ENCODE results near the gene IFFO2. TPM values are rescaled to one million over a fixed set of nuclear protein-coding genes. Genes with fewer than 3 reads are reported as not detected.

Gene IFFO2
- polyA plus RNA-seq, 1 of the 3 experiments (the other 2 are of a cell fraction): 10.5 TPM

DNA sequence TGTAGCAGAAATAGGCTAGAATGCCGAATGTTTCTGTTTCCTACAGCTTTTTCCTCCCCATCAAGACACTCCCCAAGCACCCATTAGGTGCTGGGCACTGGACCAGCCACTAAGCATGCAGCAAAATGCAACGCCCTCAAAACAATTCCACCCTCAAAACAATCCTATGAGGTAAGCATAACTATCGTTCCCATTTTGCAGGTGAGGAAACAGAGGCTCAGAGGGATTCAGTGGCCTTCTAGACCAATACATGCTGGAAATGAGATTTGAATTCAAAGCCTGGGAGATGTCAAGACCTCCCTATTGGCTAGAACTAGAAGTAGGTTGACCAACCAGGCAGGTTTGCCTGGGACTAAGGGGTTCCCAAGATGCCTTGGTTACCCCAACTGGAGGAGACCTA is 43.9 kb downstream of the IFFO2 start (continued):
- TF ChIP-seq, protein P1, sequence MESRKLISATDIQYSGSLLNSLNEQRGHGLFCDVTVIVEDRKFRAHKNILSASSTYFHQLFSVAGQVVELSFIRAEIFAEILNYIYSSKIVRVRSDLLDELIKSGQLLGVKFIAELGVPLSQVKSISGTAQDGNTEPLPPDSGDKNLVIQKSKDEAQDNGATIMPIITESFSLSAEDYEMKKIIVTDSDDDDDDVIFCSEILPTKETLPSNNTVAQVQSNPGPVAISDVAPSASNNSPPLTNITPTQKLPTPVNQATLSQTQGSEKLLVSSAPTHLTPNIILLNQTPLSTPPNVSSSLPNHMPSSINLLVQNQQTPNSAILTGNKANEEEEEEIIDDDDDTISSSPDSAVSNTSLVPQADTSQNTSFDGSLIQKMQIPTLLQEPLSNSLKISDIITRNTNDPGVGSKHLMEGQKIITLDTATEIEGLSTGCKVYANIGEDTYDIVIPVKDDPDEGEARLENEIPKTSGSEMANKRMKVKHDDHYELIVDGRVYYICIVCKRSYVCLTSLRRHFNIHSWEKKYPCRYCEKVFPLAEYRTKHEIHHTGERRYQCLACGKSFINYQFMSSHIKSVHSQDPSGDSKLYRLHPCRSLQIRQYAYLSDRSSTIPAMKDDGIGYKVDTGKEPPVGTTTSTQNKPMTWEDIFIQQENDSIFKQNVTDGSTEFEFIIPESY (IDR thresholded peaks at IDR 0.05; ENCODE audit: borderline replicate concordance, low read depth): no peak
- TF ChIP-seq SMC3 (IDR thresholded peaks at IDR 0.05; ENCODE audit: low read depth, low read length) (no peak), RCOR1 (IDR thresholded peaks at IDR 0.05; ENCODE audit: low read length) (no peak), USF1 (IDR thresholded peaks at IDR 0.05; ENCODE audit: borderline replicate concordance, low read depth) (no peak), GATA2 (CRISPR knock-in tag; IDR thresholded peaks at IDR 0.05) (no peak)

GRCh38 chr1:18908911-18909771 is 47.3 kb downstream of the IFFO2 start:
- Histone ChIP-seq H3K79me2 (ENCODE audit: insufficient read depth) (no peaks in the 10 kb centered on the region), H3K4me1 (ENCODE audit: control insufficient read depth in 1 of 2, insufficient read depth in 2 of 2, low read depth in 1 of 2, low read length in 1 of 2) (peaks cover 0 to 2% of the 10 kb centered on the region in 2 experiments; a peak in 1 of 4 replicates), H3F3A (replicated peaks; ENCODE audit: insufficient read depth) (no peaks in the 10 kb centered on the region), H3K9ac (no peak overlapping the region), H3K4me2 (no peak overlapping the region), H3K9me2 (no peaks in the 10 kb centered on the region), H4K20me1 (ENCODE audit: insufficient read depth) (no peaks in the 10 kb centered on the region), H3K4me3 (ENCODE audit: low read depth in 2 of 2, low read length in 1 of 2) (no peak overlapping the region), H3K27ac (ENCODE audit: low read depth in 2 of 2, low read length in 1 of 2) (no peak overlapping the region), H2AFZ (ENCODE audit: low read depth) (no peak overlapping the region), H3K36me3 (replicated peaks in 1 of 2; ENCODE audit: control insufficient read depth in 1 of 2, insufficient read depth in 2 of 2, low read length in 1 of 2) (peaks cover 0 to 2% of the 10 kb centered on the region in 2 experiments), H3K27me3 (ENCODE audit: insufficient read depth) (no peaks in the 10 kb centered on the region), H3K9me3 (no peaks in the 10 kb centered on the region)
- no peak for TF ChIP-seq MXI1 (IDR thresholded peaks at IDR 0.05; ENCODE audit: low read depth, low read length)
- peak; percentile 12 for TF ChIP-seq CHD2 (IDR thresholded peaks at IDR 0.05; ENCODE audit: low read length, partially characterized antibody)
- no peak for DNase-seq
- 82% methylated on average over 17 of the region's 17 CpGs for WGBS (ENCODE audit: low lambda C conversion rate)
- POLR2A ChIA-PET: no interaction called here
- CTCF ChIA-PET: interaction anchor here (0.7 to 11.2 kb wide), 14 partner anchors 9 to 332 kb away, joined by 3 to 149 read pairs (median 18); no protein-coding TSS in a partner anchor

- TF ChIP-seq YY1 (IDR thresholded peaks at IDR 0.05; ENCODE audit: low read depth) (no peak), MXI1 (IDR thresholded peaks at IDR 0.05; ENCODE audit: low read depth, low read length) (no peak), EZH2phosphoT487 (IDR thresholded peaks at IDR 0.05; ENCODE audit: borderline replicate concordance, low read depth) (no peak), JUND (IDR thresholded peaks at IDR 0.05) (no peak), RCOR1 (IDR thresholded peaks at IDR 0.05; ENCODE audit: low read length) (no peak), NFIC (IDR thresholded peaks at IDR 0.05; ENCODE audit: borderline replicate concordance) (no peak), RFX5 (IDR thresholded peaks at IDR 0.05; ENCODE audit: low read length) (no peak), RXRA (IDR thresholded peaks at IDR 0.05; ENCODE audit: borderline replicate concordance, low read depth) (no peak)
- TF ChIP-seq, protein P1 (IDR thresholded peaks at IDR 0.05; ENCODE audit: borderline replicate concordance, low read depth): no peak
- Histone ChIP-seq H3F3A (replicated peaks; ENCODE audit: insufficient read depth) (peaks cover 3% of the 10 kb centered on the region), H3K27ac (ENCODE audit: low read depth in 2 of 2, low read length in 1 of 2) (no peak overlapping the region), H3K36me3 (replicated peaks in 1 of 2; ENCODE audit: control insufficient read depth in 1 of 2, insufficient read depth in 2 of 2, low read length in 1 of 2) (peaks cover 0 to 2% of the 10 kb centered on the region in 2 experiments), H3K9ac (no peak overlapping the region), H3K79me2 (ENCODE audit: insufficient read depth) (no peaks in the 10 kb centered on the region), H3K27me3 (ENCODE audit: insufficient read depth) (no peaks in the 10 kb centered on the region), H3K4me2 (no peak overlapping the region), H4K20me1 (ENCODE audit: insufficient read depth) (no peaks in the 10 kb centered on the region), H2AFZ (ENCODE audit: low read depth) (no peak overlapping the region), H3K9me2 (no peaks in the 10 kb centered on the region), H3K9me3 (no peaks in the 10 kb centered on the region), H3K4me3 (ENCODE audit: low read depth in 2 of 2, low read length in 1 of 2) (no peak overlapping the region), H3K4me1 (ENCODE audit: control insufficient read depth in 1 of 2, insufficient read depth in 2 of 2, low read depth in 1 of 2, low read length in 1 of 2) (peaks cover 3 to 6% of the 10 kb centered on the region in 2 experiments; a peak in 2 of 4 replicates)
- WGBS (ENCODE audit: low lambda C conversion rate): 91% methylated on average over 16 of the region's 22 CpGs
- DNase-seq: no peak
- ChIA-PET POLR2A (no interaction called here), CTCF (interaction anchor here (1.0 to 11.2 kb wide), 31 partner anchors 10 to 436 kb away, joined by 3 to 149 read pairs (median 8); partner anchors contain the start of gene IFFO2)
Observed at GRCh38 chr1:18907917-18908845, 48.3 kb downstream of the IFFO2 start.

All from SK-N-SH (cell line).